NCI-H2081 treated with DMSO at 0.1 percent for 48 hours (cell line): Measurements from ENCODE around the gene GAS2L3.
"Not testable (repeated sequence)": the region's sequence is repeated elsewhere in the genome, so short reads cannot be mapped to it uniquely, and the experiment has no call there.

ENCODE experiments used
- DNase-seq: peaks from one replicate; lab custom pipeline; 2025; lab: John Stamatoyannopoulos, UW

GAS2L3 gene

GRCh38 chr12:100573292-100574186, at the start of gene GAS2L3:
Gene GAS2L3, plus strand, starts transcription at chr12:100573684. Its CDS starts 21,221 bp downstream, at chr12:100594905.
- DNase-seq, result peak; percentile 57

- DNase-seq, result no peak
Measured at GRCh38 chr12:100528034-100528433, 45.5 kb upstream of the GAS2L3 start.

GRCh38 chr12:100528471-100529127, 44.9 kb upstream of the GAS2L3 start:
- DNase-seq, result no peak

- DNase-seq, result no peak
Measured at GRCh38 chr12:100529756-100530350, 43.6 kb upstream of the GAS2L3 start.

- DNase-seq, result no peak
Measured at GRCh38 chr12:100533376-100533775, 40.1 kb upstream of the GAS2L3 start.

- DNase-seq, result no peak
Measured at GRCh38 chr12:100534625-100535227, 38.8 kb upstream of the GAS2L3 start.

GRCh38 chr12:100539202-100539601, 34.3 kb upstream of the GAS2L3 start:
- no peak for DNase-seq

- no peak for DNase-seq
Measured at GRCh38 chr12:100544165-100544564, 29.3 kb upstream of the GAS2L3 start.

- DNase-seq, result no peak
Measured at GRCh38 chr12:100545092-100545491, 28.4 kb upstream of the GAS2L3 start.

GRCh38 chr12:100553936-100554335, 19.5 kb upstream of the GAS2L3 start:
- DNase-seq, result no peak

GRCh38 chr12:100554608-100555077, 18.8 kb upstream of the GAS2L3 start:
- peak; percentile 54 for DNase-seq

- no peak for DNase-seq
Measured at GRCh38 chr12:100555722-100556121, 17.8 kb upstream of the GAS2L3 start.

GRCh38 chr12:100557357-100557756, 16.1 kb upstream of the GAS2L3 start:
- DNase-seq, result no peak

- DNase-seq, result not testable (repeated sequence)
Measured at GRCh38 chr12:100559261-100559660, 14.2 kb upstream of the GAS2L3 start.

- DNase-seq, result no peak
Measured at GRCh38 chr12:100564090-100564489, 9.4 kb upstream of the GAS2L3 start.

- DNase-seq, result no peak
Measured at GRCh38 chr12:100564905-100565467, 8.5 kb upstream of the GAS2L3 start.

- no peak for DNase-seq
Measured at GRCh38 chr12:100565987-100566545, 7.4 kb upstream of the GAS2L3 start.

- no peak for DNase-seq
Measured at GRCh38 chr12:100566887-100567637, 6.4 kb upstream of the GAS2L3 start.

GRCh38 chr12:100567945-100568344, 5.5 kb upstream of the GAS2L3 start:
- no peak for DNase-seq

GRCh38 chr12:100572184-100572583, 1.3 kb upstream of the GAS2L3 start:
- no peak for DNase-seq
